ENCODE data around the gene GPRIN1.
"Not testable (repeated sequence)": the region's sequence is repeated elsewhere in the genome, so short reads cannot be mapped to it uniquely, and the experiment has no call there.

GPRIN1 gene

GRCh38 chr5:176624938-176625337 is 15.0 kb upstream of the GPRIN1 start:
- no peak for DNase-seq (ENCODE audit: low read depth)

GRCh38 chr5:176624142-176624541 is 14.2 kb upstream of the GPRIN1 start:
- DNase-seq (ENCODE audit: low read depth), result no peak

- DNase-seq (ENCODE audit: low read depth), result no peak
Measured at GRCh38 chr5:176621661-176622079, 11.7 kb upstream of the GPRIN1 start.

- DNase-seq (ENCODE audit: low read depth), result no peak
Measured at GRCh38 chr5:176620333-176620981, 10.5 kb upstream of the GPRIN1 start.

- no peak for DNase-seq (ENCODE audit: low read depth)
Measured at GRCh38 chr5:176619569-176620332, 9.8 kb upstream of the GPRIN1 start.

GRCh38 chr5:176619203-176619568 is 9.2 kb upstream of the GPRIN1 start:
- peak; percentile 55 for DNase-seq (ENCODE audit: low read depth)

- DNase-seq (ENCODE audit: low read depth), result no peak
Measured at GRCh38 chr5:176618783-176619182, 8.8 kb upstream of the GPRIN1 start.

- DNase-seq (ENCODE audit: low read depth), result no peak
Measured at GRCh38 chr5:176616511-176616910, 6.6 kb upstream of the GPRIN1 start.

GRCh38 chr5:176614805-176615478 is 5.0 kb upstream of the GPRIN1 start:
- no peak for DNase-seq (ENCODE audit: low read depth)

- DNase-seq (ENCODE audit: low read depth), result no peak
Measured at GRCh38 chr5:176612855-176613254, 2.9 kb upstream of the GPRIN1 start.

- no peak for DNase-seq (ENCODE audit: low read depth)
Measured at GRCh38 chr5:176612008-176612407, 2.1 kb upstream of the GPRIN1 start.

- DNase-seq (ENCODE audit: low read depth), result no peak
Measured at GRCh38 chr5:176611435-176611834, 1.5 kb upstream of the GPRIN1 start.

- DNase-seq (ENCODE audit: low read depth), result no peak
Measured at GRCh38 chr5:176610435-176610773, 448 bp upstream of the GPRIN1 start.

GRCh38 chr5:176608937-176609723 is 826 bp downstream of the GPRIN1 start:
- DNase-seq (ENCODE audit: low read depth), result no peak

GRCh38 chr5:176608142-176608705 is 1.7 kb downstream of the GPRIN1 start:
- no peak for DNase-seq (ENCODE audit: low read depth)

- no peak for DNase-seq (ENCODE audit: low read depth)
Measured at GRCh38 chr5:176606875-176607274, 3.1 kb downstream of the GPRIN1 start.

- no peak for DNase-seq (ENCODE audit: low read depth)
Measured at GRCh38 chr5:176606032-176606431, 3.9 kb downstream of the GPRIN1 start.

- no peak for DNase-seq (ENCODE audit: low read depth)
Measured at GRCh38 chr5:176603091-176603490, 6.9 kb downstream of the GPRIN1 start.

- DNase-seq (ENCODE audit: low read depth), result no peak
Measured at GRCh38 chr5:176601901-176602482, 8.0 kb downstream of the GPRIN1 start.

- DNase-seq (ENCODE audit: low read depth), result not testable (repeated sequence)
Measured at GRCh38 chr5:176599749-176600430, 10.1 kb downstream of the GPRIN1 start.
